ENCODE results near the gene IL1R2.

The IL1R2 gene

GRCh38 chr2:101976891-101977290 is 14.9 kb upstream of the IL1R2 start:
- Histone ChIP-seq H3K36me3 (ENCODE audit: control insufficient read depth, insufficient read depth, low read length) (no peaks in the 10 kb centered on the region), H3K9ac (no peak overlapping the region), H3K27me3 (ENCODE audit: control insufficient read depth, insufficient read depth, low read length) (no peaks in the 10 kb centered on the region), H2AFZ (no peak overlapping the region), H3K27ac (peak overlapping the region; percentile 20), H3K4me2 (ENCODE audit: low read length) (no peak overlapping the region), H3K79me2 (no peaks in the 10 kb centered on the region), H3K4me1 (peaks cover 13% of the 10 kb centered on the region), H3K4me3 (ENCODE audit: low read depth, low read length) (no peak overlapping the region), H3K9me3 (ENCODE audit: control insufficient read depth, low read length) (no peaks in the 10 kb centered on the region)
- no peak for TF ChIP-seq CTCF (IDR thresholded peaks at IDR 0.05)

GRCh38 chr2:101980368-101980767 is 11.4 kb upstream of the IL1R2 start:
- no peak for TF ChIP-seq CTCF (IDR thresholded peaks at IDR 0.05)
- Histone ChIP-seq H3K27ac (no peak overlapping the region), H3K4me2 (ENCODE audit: low read length) (no peak overlapping the region), H3K4me3 (ENCODE audit: low read depth, low read length) (no peak overlapping the region), H3K79me2 (no peaks in the 10 kb centered on the region), H3K9me3 (ENCODE audit: control insufficient read depth, low read length) (no peaks in the 10 kb centered on the region), H3K4me1 (peaks cover 26% of the 10 kb centered on the region), H3K27me3 (ENCODE audit: control insufficient read depth, insufficient read depth, low read length) (no peaks in the 10 kb centered on the region), H3K9ac (no peak overlapping the region), H2AFZ (no peak overlapping the region), H3K36me3 (ENCODE audit: control insufficient read depth, insufficient read depth, low read length) (no peaks in the 10 kb centered on the region)

GRCh38 chr2:101981066-101981465 is 10.7 kb upstream of the IL1R2 start:
- H3K79me2 ChIP-seq: no peaks in the 10 kb centered on the region
- no peak overlapping the region for H3K4me2 ChIP-seq (ENCODE audit: low read length)

GRCh38 chr2:101981504-101981903 is 10.3 kb upstream of the IL1R2 start:
- no peak overlapping the region for H3K4me3 ChIP-seq (ENCODE audit: low read depth, low read length)
- H3K27me3 ChIP-seq (ENCODE audit: control insufficient read depth, insufficient read depth, low read length): no peaks in the 10 kb centered on the region
- no peak for TF ChIP-seq CTCF (IDR thresholded peaks at IDR 0.05)
- no peaks in the 10 kb centered on the region for H3K9me3 ChIP-seq (ENCODE audit: control insufficient read depth, low read length)
- no peak overlapping the region for H3K9ac ChIP-seq
- no peaks in the 10 kb centered on the region for H3K79me2 ChIP-seq
- H3K4me1 ChIP-seq: peaks cover 32% of the 10 kb centered on the region
- H3K36me3 ChIP-seq (ENCODE audit: control insufficient read depth, insufficient read depth, low read length): no peaks in the 10 kb centered on the region
- H3K4me2 ChIP-seq (ENCODE audit: low read length): no peak overlapping the region
- H3K27ac ChIP-seq: no peak overlapping the region
- no peak overlapping the region for H2AFZ ChIP-seq

More at GRCh38 chr2:101981066-101981465, 10.7 kb upstream of the IL1R2 start:
- no peak overlapping the region for H3K4me3 ChIP-seq (ENCODE audit: low read depth, low read length)
- no peak overlapping the region for H3K9ac ChIP-seq
- no peak overlapping the region for H2AFZ ChIP-seq
- H3K4me1 ChIP-seq: peaks cover 32% of the 10 kb centered on the region
- no peak overlapping the region for H3K27ac ChIP-seq
- no peaks in the 10 kb centered on the region for H3K27me3 ChIP-seq (ENCODE audit: control insufficient read depth, insufficient read depth, low read length)
- H3K9me3 ChIP-seq (ENCODE audit: control insufficient read depth, low read length): no peaks in the 10 kb centered on the region
- H3K36me3 ChIP-seq (ENCODE audit: control insufficient read depth, insufficient read depth, low read length): no peaks in the 10 kb centered on the region
- no peak for TF ChIP-seq CTCF (IDR thresholded peaks at IDR 0.05)

- Histone ChIP-seq H3K27ac (no peak overlapping the region), H2AFZ (no peak overlapping the region), H3K4me3 (ENCODE audit: low read depth, low read length) (no peak overlapping the region), H3K9me3 (ENCODE audit: control insufficient read depth, low read length) (no peaks in the 10 kb centered on the region), H3K36me3 (ENCODE audit: control insufficient read depth, insufficient read depth, low read length) (no peaks in the 10 kb centered on the region), H3K79me2 (no peaks in the 10 kb centered on the region), H3K4me1 (peaks cover 32% of the 10 kb centered on the region), H3K9ac (no peak overlapping the region), H3K4me2 (ENCODE audit: low read length) (no peak overlapping the region), H3K27me3 (ENCODE audit: control insufficient read depth, insufficient read depth, low read length) (no peaks in the 10 kb centered on the region)
- TF ChIP-seq CTCF (IDR thresholded peaks at IDR 0.05): no peak
These were observed 9.2 kb upstream of the IL1R2 start for GRCh38 chr2:101982495-101983029.

Measured in parathyroid adenoma (tissue), 2 donors.